A549 (cell line): ENCODE data around the gene XAB2.

Source experiments
- POLR2A ChIP-seq: IDR thresholded peaks from 2 replicates; pipeline ENCODE4 v1.6.1; 2012; ENCODE audit warnings: mild to moderate bottlenecking, low read length
- RAD21 ChIP-seq, 2 experiments: fragments of >200 bp in 1 of 2; sonication (Bioruptor Twin) in 1 of 2; formaldehyde crosslinking in 1 of 2; IDR thresholded peaks in 1 of 2; conservative IDR thresholded peaks in 1 of 2; 2 replicates in 1 of 2; 3 replicates in 1 of 2; pipeline ENCODE4 v1.6.1; 2012 to 2018; ENCODE audit warnings: inconsistent platforms in 1 of 2
- RFX5 ChIP-seq: fragments of 450-650 bp; IDR thresholded peaks from 2 replicates; pipeline ENCODE4 v1.7.1; 2014; ENCODE audit warnings: antibody characterized with exemption, mild to moderate bottlenecking, moderate library complexity
- TF ChIP-seq, protein P1 (sequence below): fragments of >200 bp; sonication (Bioruptor Twin); formaldehyde crosslinking; IDR thresholded peaks from 3 replicates; pipeline ENCODE4 v1.5.1; 2016

DNA sequence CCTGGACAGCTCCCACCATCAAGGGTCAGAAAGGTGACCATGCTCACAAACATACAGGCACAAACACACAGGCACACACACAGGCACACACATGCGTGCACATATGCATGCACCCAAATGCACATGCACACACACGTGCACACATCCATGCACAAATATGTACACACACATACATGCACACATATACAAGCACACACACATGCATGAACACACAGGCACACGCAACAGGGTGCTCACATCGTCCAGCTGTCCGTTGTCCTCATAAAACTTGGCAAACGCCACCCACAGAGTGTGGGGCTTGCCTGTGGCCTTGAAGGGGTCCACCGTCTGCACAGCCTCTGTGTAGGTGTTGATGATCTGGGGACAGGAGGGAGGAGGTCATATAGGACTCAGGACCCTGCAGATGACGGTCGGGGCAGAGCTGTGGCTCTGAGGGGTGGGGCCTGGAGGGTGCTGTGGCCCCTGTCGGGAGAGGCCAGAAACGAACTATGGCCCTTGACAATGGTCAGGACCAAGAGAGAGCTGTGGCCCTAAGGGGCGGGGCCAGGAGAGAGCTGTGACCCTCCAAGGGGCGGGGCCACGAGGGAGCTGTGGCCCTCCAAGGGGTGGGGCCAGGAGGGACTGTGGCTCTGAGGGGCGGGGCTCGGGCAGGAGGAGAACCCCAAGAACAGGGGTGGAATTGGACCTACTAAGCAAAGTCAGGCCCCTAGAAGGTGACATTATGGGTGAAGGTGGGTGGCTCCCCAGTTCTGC is 6.2 kb downstream of the XAB2 start:
- TF ChIP-seq RAD21 (conservative IDR thresholded peaks at IDR 0.05 in 1 of 2, IDR thresholded peaks at IDR 0.05 in 1 of 2) = no peak
- no peak for TF ChIP-seq RFX5
- TF ChIP-seq, protein P1, sequence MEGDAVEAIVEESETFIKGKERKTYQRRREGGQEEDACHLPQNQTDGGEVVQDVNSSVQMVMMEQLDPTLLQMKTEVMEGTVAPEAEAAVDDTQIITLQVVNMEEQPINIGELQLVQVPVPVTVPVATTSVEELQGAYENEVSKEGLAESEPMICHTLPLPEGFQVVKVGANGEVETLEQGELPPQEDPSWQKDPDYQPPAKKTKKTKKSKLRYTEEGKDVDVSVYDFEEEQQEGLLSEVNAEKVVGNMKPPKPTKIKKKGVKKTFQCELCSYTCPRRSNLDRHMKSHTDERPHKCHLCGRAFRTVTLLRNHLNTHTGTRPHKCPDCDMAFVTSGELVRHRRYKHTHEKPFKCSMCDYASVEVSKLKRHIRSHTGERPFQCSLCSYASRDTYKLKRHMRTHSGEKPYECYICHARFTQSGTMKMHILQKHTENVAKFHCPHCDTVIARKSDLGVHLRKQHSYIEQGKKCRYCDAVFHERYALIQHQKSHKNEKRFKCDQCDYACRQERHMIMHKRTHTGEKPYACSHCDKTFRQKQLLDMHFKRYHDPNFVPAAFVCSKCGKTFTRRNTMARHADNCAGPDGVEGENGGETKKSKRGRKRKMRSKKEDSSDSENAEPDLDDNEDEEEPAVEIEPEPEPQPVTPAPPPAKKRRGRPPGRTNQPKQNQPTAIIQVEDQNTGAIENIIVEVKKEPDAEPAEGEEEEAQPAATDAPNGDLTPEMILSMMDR = no peak
- TF ChIP-seq POLR2A = no peak
